ENCODE measurements around the gene IFNK. TPM values are rescaled to one million over a fixed set of nuclear protein-coding genes. Genes with fewer than 3 reads are reported as not detected.
A peak's percentile ranks its signal among the peaks of the same experiment; 100 is the strongest.

The IFNK gene
- total RNA-seq, 1 experiment from 2014 or later, result not detected

DNA sequence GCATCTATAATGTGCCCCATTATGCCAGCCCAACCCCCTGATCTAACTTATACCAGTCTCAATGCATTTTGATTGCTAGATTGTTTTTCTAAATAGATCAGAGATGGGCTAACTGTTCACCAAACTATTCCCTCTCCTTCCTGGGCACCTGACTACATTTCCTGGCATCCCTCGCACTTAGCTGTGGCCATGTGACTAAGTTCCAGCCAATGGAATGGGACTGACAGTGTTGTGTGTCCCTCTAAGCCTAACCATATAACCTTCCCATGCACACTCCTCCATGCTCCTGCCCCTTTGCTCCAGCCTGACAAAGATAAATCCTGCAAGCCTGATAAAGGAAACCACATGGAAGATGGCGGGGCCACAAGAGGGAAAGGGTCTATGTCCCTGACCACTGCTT is 12.3 kb upstream of the IFNK start:
- no peak for DNase-seq (ENCODE audit: low spot score)

DNA sequence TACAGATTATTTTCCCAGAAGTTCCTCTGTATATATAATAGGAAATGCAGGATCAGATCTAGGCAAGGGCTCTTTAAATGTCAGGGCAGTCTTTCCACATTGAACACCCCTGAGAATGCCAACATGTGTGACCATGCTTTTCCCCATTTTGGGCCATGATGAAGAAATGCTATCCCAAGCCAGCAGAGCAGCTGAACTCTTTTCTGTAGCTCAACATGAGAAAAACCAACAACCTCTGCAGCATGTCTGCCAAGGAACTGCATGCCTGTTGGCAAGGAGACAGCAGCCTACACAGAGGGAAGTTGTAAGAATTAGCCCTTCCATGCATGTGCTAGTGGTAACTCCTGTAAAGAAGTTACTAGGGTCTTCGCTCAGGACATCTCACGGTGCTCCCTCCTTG is 9.5 kb upstream of the IFNK start:
- no peak for DNase-seq (ENCODE audit: low spot score)

- no peak for DNase-seq (ENCODE audit: low spot score)
Observed at GRCh38 chr9:27518006-27518405, 6.1 kb upstream of the IFNK start.

GRCh38 chr9:27518809-27519208 is 5.3 kb upstream of the IFNK start:
- DNase-seq (ENCODE audit: low spot score), result no peak

- DNase-seq (ENCODE audit: low spot score), result no peak
Observed at GRCh38 chr9:27519466-27520465, 4.3 kb upstream of the IFNK start.

GRCh38 chr9:27520986-27521385 is 3.1 kb upstream of the IFNK start:
- no peak for DNase-seq (ENCODE audit: low spot score)

DNA sequence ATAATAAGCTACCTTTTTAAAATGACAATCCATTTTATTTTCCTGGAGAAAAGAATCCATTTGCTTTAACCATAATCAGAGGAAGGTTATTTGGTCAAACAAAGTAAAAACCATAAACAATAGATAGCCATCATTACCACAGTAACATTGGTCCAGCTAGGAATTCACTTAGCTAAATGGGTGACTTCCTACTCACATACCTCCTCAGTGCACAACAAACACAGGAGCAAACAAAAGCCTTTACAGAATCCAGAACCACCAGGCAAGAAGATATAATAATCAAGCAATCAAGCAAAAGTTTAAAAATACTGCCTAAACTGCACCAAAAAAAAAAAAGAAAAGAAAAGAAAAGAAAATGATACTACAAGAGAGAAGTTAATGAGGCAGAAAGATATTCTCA is 949 bp upstream of the IFNK start:
- DNase-seq (ENCODE audit: low spot score), result no peak

- DNase-seq (ENCODE audit: low spot score), result no peak
Observed at GRCh38 chr9:27527702-27528075, 3.6 kb downstream of the IFNK start.

GRCh38 chr9:27528076-27528885 is 4.2 kb downstream of the IFNK start:
- DNase-seq (ENCODE audit: low spot score), result peak; percentile 5

- DNase-seq (ENCODE audit: low spot score), result no peak
Observed at GRCh38 chr9:27528886-27529315, 4.8 kb downstream of the IFNK start.

DNA sequence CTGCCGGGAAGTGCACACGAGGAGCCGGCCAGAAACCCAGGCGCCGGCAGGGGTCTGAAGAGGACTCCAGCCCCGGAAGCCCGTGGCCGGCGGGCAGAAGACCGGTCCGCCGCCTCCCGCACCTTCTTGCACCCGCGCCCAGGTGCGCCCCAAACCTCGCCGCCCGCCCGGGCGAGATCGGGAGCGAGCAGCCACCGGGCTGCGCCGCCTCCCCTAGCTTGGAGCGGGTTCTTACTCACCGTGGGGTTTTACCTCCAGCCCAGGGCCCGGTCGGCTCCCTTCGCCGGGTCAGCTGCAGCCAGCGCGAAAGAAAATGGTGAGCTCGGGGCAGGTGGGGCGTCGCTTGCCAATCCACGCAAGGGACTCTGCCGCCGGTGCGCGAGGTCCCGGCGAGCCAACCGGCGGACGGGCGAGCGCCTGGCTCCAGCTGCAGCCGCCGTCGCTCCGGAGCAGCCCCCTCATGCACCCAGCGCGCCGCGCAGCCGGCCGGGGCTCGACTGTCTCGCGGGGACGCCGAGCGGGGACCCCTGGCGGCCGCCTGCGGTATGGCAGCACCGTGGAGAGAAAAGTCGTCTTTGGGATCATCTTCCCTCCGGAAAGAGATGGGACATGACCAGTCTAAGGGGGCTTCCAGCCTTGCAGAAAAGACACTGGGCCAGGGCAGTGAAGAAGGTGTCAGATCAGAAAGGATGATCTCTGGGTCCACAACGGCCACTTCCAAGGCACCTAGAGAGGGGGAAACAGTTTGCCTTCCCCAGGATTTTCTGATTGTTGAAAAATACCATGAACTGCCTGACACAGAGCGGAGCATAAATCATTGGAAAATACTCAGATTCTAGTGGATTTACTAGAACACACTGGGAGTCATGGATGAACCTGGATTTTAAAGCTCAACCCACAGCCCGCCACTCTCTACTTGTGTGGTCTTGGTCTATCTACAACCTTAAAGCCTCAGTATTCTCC is 5.5 kb downstream of the IFNK start, which contains the start of gene MOB3B:
Gene MOB3B (minus strand): TSS at position 499 of the 963 bp plus-strand sequence. CDS start 74,264 bp downstream, outside the sequence.
- DNase-seq (ENCODE audit: low spot score), result peak; percentile 16

- DNase-seq (ENCODE audit: low spot score), result no peak
Observed at GRCh38 chr9:27530915-27531755, 7.0 kb downstream of the IFNK start.

DNA sequence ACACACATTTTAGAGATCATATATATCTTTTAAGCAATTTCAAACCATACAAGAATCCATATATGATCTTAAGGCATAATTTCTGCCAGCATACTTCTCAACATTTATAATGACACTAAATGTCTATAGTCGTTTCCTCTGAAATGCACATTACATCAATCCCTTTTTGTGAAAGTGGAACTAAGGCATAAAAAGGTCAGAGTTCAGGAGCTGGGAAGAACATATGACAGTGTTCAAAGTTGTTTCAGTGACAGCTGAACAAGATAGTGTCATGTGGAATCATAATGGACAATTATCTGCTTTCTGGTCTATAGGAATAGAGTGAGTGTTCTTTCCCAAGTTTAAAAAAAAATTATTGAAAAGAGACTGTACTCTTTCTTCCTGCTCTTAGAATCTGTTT is 8.0 kb downstream of the IFNK start:
- no peak for DNase-seq (ENCODE audit: low spot score)

- DNase-seq (ENCODE audit: low spot score), result no peak
Observed at GRCh38 chr9:27533311-27533710, 9.2 kb downstream of the IFNK start.

GRCh38 chr9:27534131-27534530 is 10.0 kb downstream of the IFNK start:
- DNase-seq (ENCODE audit: low spot score), result no peak

DNA sequence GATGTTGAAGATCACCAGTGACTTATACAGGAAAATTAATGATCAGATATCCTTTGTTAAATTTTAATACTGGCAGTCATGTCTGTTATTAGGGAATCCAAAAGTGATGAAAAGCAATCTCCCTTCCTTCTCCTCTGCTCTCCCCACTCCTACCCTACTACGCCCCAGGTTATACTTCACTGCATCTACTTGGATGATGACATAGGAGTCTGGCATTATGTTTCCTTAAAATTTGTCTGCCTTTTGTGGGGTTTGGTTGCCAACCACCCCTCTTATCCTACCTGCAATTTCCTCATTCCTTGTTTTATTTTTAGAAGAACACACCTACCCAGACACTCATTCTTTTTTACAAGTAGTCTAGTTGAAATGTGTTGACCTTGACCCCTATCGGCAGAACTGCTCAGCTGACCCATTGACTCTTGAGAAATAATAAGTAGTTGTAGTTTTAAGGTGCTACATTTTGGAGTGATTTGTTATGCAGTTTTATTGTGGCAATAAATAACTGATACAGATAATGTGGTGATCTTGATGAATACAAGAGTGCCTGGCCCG is 10.6 kb downstream of the IFNK start:
- DNase-seq (ENCODE audit: low spot score), result no peak

- no peak for DNase-seq (ENCODE audit: low spot score)
Observed at GRCh38 chr9:27535701-27536118, 11.6 kb downstream of the IFNK start.

DNA sequence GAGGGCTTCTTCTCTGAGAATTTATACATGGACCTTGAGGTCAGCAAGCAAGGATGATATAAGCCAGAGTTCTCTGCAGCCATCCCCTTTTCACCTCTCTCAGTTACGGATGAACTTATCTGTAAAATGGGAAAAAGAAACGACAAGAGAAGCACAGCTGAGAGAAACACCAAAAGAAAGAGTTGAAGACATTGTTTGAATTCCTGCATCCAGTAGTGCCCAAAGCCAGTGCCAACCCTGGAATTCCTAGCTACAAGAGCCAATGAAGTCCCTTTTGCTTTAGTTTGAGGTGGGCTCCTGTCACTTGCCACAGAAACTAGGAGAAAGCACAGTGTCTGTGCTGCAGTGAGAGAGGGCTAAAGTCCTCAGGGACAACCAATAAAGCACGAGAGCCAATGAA is 12.1 kb downstream of the IFNK start:
- DNase-seq (ENCODE audit: low spot score), result no peak

DNA sequence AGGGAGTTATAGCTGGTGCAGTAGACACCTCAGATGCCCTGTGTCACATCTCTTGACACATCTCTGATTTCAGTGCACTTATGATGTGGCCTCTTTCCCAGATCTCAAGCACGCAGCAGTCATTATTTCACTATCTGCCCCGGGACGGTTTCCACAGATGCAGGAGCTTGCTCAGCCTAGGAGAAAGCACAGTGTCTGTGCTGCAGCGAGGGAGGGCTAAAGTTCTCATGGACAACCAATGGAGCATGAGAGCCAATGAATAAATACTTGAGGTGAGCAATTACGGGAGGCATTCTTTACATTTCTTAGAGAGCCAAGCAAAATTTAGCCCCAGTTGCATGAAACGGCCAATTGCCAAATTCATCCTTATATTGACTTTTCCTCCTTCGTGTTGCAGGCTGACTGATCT is 12.9 kb downstream of the IFNK start:
- no peak for DNase-seq (ENCODE audit: low spot score)

DNA sequence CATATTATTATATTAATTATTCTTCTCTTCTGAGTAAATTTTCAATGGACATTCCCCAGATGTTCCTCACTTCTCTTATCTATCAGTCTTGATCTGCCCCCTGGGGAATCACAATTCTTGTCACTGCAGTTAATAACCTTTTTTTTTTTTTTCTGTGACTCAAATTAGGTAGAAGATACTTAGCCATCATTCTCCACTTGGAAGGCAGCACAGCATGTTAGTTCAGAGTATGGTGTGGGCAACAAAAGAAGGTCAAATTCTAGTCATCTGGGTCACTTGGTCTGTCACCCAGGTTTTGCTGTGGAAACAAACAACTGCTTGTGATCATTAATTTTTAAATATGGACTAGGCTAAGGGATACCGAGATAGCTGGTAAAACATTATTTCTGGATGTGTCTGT is 13.7 kb downstream of the IFNK start:
- DNase-seq (ENCODE audit: low spot score), result no peak

All from A172 (cell line).